Smooth muscle cell (in vitro differentiated cells): ENCODE measurements around the gene ARID4B. TPM values are rescaled to one million over a fixed set of nuclear protein-coding genes. Genes with fewer than 3 reads are reported as not detected.

Experiments
- DNase-seq: peaks from one replicate; lab custom pipeline; 2025; ENCODE audit not compliant: unreplicated experiment; lab: John Stamatoyannopoulos, UW
- H2AFZ ChIP-seq: fragments of 200-600 bp; sonication (generic); 2 replicates; pipeline ENCODE4 v1.6.0; 2016; ENCODE audit warnings: antibody characterized with exemption, low read depth, mild to moderate bottlenecking
- H3F3A ChIP-seq: fragments of 200-600 bp; sonication (generic); 2 replicates; pipeline ENCODE4 v1.6.0; 2017; ENCODE audit warnings: antibody characterized with exemption, low read depth
- H3K27ac ChIP-seq: fragments of 200-600 bp; sonication (generic); 2 replicates; pipeline ENCODE4 v1.5.1; 2016; ENCODE audit warnings: low read depth, mild to moderate bottlenecking
- H3K27me3 ChIP-seq: fragments of 200-600 bp; sonication (generic); 2 replicates; pipeline ENCODE4 v1.6.1; 2016; ENCODE audit warnings: low read depth, mild to moderate bottlenecking
- H3K36me3 ChIP-seq: fragments of 200-600 bp; sonication (generic); 2 replicates; pipeline ENCODE4 v1.5.1; 2016; ENCODE audit warnings: low read depth
- H3K4me1 ChIP-seq: fragments of 200-600 bp; sonication (generic); 2 replicates; pipeline ENCODE4 v1.5.1; 2016; ENCODE audit warnings: low read depth
- H3K4me2 ChIP-seq: fragments of 200-600 bp; sonication (generic); 2 replicates; pipeline ENCODE4 v1.6.0; 2016; ENCODE audit warnings: mild to moderate bottlenecking
- H3K4me3 ChIP-seq: fragments of 200-600 bp; sonication (generic); 2 replicates; pipeline ENCODE4 v1.5.1; 2016; ENCODE audit warnings: mild to moderate bottlenecking
- H3K79me2 ChIP-seq: fragments of 200-600 bp; sonication (generic); 2 replicates; pipeline ENCODE4 v1.6.0; 2016; ENCODE audit warnings: low read depth, mild to moderate bottlenecking
- H3K9ac ChIP-seq: fragments of 200-600 bp; sonication (generic); 2 replicates; pipeline ENCODE4 v1.6.0; 2016; ENCODE audit warnings: low read depth
- H3K9me3 ChIP-seq: fragments of 200-600 bp; sonication (generic); replicated peaks from 2 replicates; pipeline ENCODE4 v1.5.1; 2016; ENCODE audit warnings: low read depth
- H4K20me1 ChIP-seq: fragments of 200-600 bp; sonication (generic); 2 replicates; pipeline ENCODE4 v1.6.0; 2016; ENCODE audit warnings: low read depth
- CTCF ChIP-seq: fragments of 200-600 bp; sonication (generic); IDR thresholded peaks from 2 replicates; pipeline ENCODE4 v1.5.1; 2017; ENCODE audit warnings: borderline replicate concordance, mild to moderate bottlenecking, antibody characterized with exemption; ENCODE audit not compliant: insufficient read depth, poor library complexity, severe bottlenecking
- WGBS: methylation state at CpG from one replicate; pipeline ENCODE4 v1.1.7; 2016; ENCODE audit warnings: low lambda C conversion rate; 5-methylcytosine and 5-hydroxymethylcytosine counted together
- polyA plus RNA-seq: library from polyadenylated mRNA; unstranded; fragments of >200 nt; fragmentation: Nextera tagmentation; extraction: Ambion mirVana; gene quantifications from 2 replicates; pipeline ENCODE4 v1.2.1, GENCODE V29; 2016
- total RNA-seq: library from RNA; depleted of rRNA; stranded (reverse); fragments of >200 nt; gene quantifications from 2 replicates; pipeline ENCODE4 v1.2.3, GENCODE V29; 2014

ARID4B gene
- total and polyA plus RNA-seq, 2 experiments from 2014 or later: 29.0 to 33.2 TPM

- Histone ChIP-seq H3K36me3 (peaks cover 14% of the 10 kb centered on the region), H4K20me1 (peaks cover 26% of the 10 kb centered on the region), H3K4me1 (no peaks in the 10 kb centered on the region), H3K9ac (no peak overlapping the region), H3K27ac (no peak overlapping the region), H3K79me2 (no peaks in the 10 kb centered on the region), H3K4me3 (no peak overlapping the region), H3K4me2 (no peak overlapping the region), H3K9me3 (no peaks in the 10 kb centered on the region), H3F3A (no peaks in the 10 kb centered on the region), H3K27me3 (no peaks in the 10 kb centered on the region), H2AFZ (no peak overlapping the region)
- no peak for DNase-seq
- 84% methylated on average over 1 of the region's 1 CpG for WGBS
- TF ChIP-seq CTCF: no peak
These were observed 100.6 kb downstream of the ARID4B start for GRCh38 chr1:235227414-235227813.

GRCh38 chr1:235226933-235227332 lies 101.0 kb downstream of the ARID4B start:
- H3K9me3 ChIP-seq: no peaks in the 10 kb centered on the region
- peaks cover 26% of the 10 kb centered on the region for H4K20me1 ChIP-seq
- no peak overlapping the region for H3K9ac ChIP-seq
- no peaks in the 10 kb centered on the region for H3K27me3 ChIP-seq
- no peak for TF ChIP-seq CTCF
- no peak overlapping the region for H3K4me2 ChIP-seq
- peaks cover 18% of the 10 kb centered on the region for H3K36me3 ChIP-seq
- no peaks in the 10 kb centered on the region for H3F3A ChIP-seq
- no peak overlapping the region for H3K4me3 ChIP-seq
- no peak overlapping the region for H2AFZ ChIP-seq
- DNase-seq: no peak
- no peaks in the 10 kb centered on the region for H3K4me1 ChIP-seq
- WGBS: 100% methylated on average over 1 of the region's 1 CpG
- no peaks in the 10 kb centered on the region for H3K79me2 ChIP-seq
- H3K27ac ChIP-seq: no peak overlapping the region

- Histone ChIP-seq H2AFZ (no peak overlapping the region), H3F3A (no peaks in the 10 kb centered on the region), H3K36me3 (peaks cover 28% of the 10 kb centered on the region), H4K20me1 (peaks cover 26% of the 10 kb centered on the region), H3K27me3 (no peaks in the 10 kb centered on the region), H3K4me2 (no peak overlapping the region), H3K9me3 (no peaks in the 10 kb centered on the region), H3K9ac (no peak overlapping the region), H3K79me2 (peaks cover 6% of the 10 kb centered on the region), H3K4me3 (no peak overlapping the region), H3K27ac (no peak overlapping the region), H3K4me1 (no peaks in the 10 kb centered on the region)
- DNase-seq: no peak
- TF ChIP-seq CTCF: no peak
These were observed 102.7 kb downstream of the ARID4B start for GRCh38 chr1:235225299-235225698.

GRCh38 chr1:235221653-235222375 lies 106.2 kb downstream of the ARID4B start:
- peaks cover 40% of the 10 kb centered on the region for H3K36me3 ChIP-seq
- WGBS: 97% methylated on average over 3 of the region's 3 CpGs

More at GRCh38 chr1:235221653-235222375, 106.2 kb downstream of the ARID4B start:
- H3K27me3 ChIP-seq: no peaks in the 10 kb centered on the region
- H4K20me1 ChIP-seq: peaks cover 30% of the 10 kb centered on the region
- no peak overlapping the region for H3K27ac ChIP-seq
- no peaks in the 10 kb centered on the region for H3F3A ChIP-seq
- no peak overlapping the region for H3K4me3 ChIP-seq
- DNase-seq: no peak
- H3K4me1 ChIP-seq: no peaks in the 10 kb centered on the region
- H3K9me3 ChIP-seq: no peaks in the 10 kb centered on the region
- TF ChIP-seq CTCF: no peak
- H3K9ac ChIP-seq: no peak overlapping the region
- H2AFZ ChIP-seq: no peak overlapping the region
- H3K79me2 ChIP-seq: peaks cover 13% of the 10 kb centered on the region
- no peak overlapping the region for H3K4me2 ChIP-seq
